K562 (cell line): ENCODE data around the gene BRME1. TPM values are rescaled to one million over a fixed set of nuclear protein-coding genes. Genes with fewer than 3 reads are reported as not detected.

Experiments used
- ESRRA ChIP-seq: fragments of 450-650 bp; IDR thresholded peaks from 2 replicates; pipeline ENCODE4 v1.6.1; 2014; ENCODE audit warnings: low read depth, mild to moderate bottlenecking, moderate library complexity, borderline replicate concordance
- ETS2 ChIP-seq: IDR thresholded peaks from 2 replicates; pipeline ENCODE4 v1.6.1; 2016; ENCODE audit warnings: borderline replicate concordance, missing genetic modification characterization, mild to moderate bottlenecking, moderate library complexity, missing compliant biosample characterization; ENCODE audit not compliant: poor library complexity, severe bottlenecking
- GABPA ChIP-seq: fragments of 200-800 bp; sonication (Bioruptor generic); conservative IDR thresholded peaks from 2 replicates; pipeline ENCODE4 v1.6.1; 2016; ENCODE audit warnings: low read depth, missing genetic modification characterization, missing compliant biosample characterization
- HNRNPL ChIP-seq: fragments of 200-400 bp; formaldehyde crosslinking; IDR thresholded peaks from 2 replicates; pipeline ENCODE4 v1.6.1; 2017; ENCODE audit warnings: low read depth, mild to moderate bottlenecking, low read length
- KLF13 ChIP-seq: fragments of 450-650 bp; IDR thresholded peaks from 2 replicates; pipeline ENCODE4 v1.6.1; 2016; ENCODE audit warnings: missing genetic modification characterization, low read depth, mild to moderate bottlenecking, missing compliant biosample characterization, moderate library complexity, borderline replicate concordance
- MAFK ChIP-seq: IDR thresholded peaks from 2 replicates; pipeline ENCODE4 v1.6.1; 2011; ENCODE audit warnings: low read length, improper control_type of control experiment
- NCOA1 ChIP-seq: fragments of 450-650 bp; IDR thresholded peaks from 2 replicates; pipeline ENCODE4 v1.6.1; 2016; ENCODE audit warnings: low read depth
- NCOA6 ChIP-seq: fragments of 450-650 bp; IDR thresholded peaks from 2 replicates; pipeline ENCODE4 v1.6.1; 2017; ENCODE audit warnings: mild to moderate bottlenecking
- NCOR1 ChIP-seq: fragments of 450-650 bp; IDR thresholded peaks from 2 replicates; pipeline ENCODE4 v1.6.1; 2016; ENCODE audit warnings: mild to moderate bottlenecking, moderate library complexity
- PTTG1 ChIP-seq: fragments of 450-650 bp; IDR thresholded peaks from 2 replicates; pipeline ENCODE4 v1.6.1; 2016; ENCODE audit warnings: low read depth, mild to moderate bottlenecking, missing genetic modification characterization, missing compliant biosample characterization
- TAF9B ChIP-seq: fragments of 450-650 bp; IDR thresholded peaks from 2 replicates; pipeline ENCODE4 v1.6.1; 2018; ENCODE audit warnings: mild to moderate bottlenecking; ENCODE audit not compliant: partially characterized antibody
- TSHZ1 ChIP-seq: fragments of 250-450 bp; sonication (Bioruptor Pico); IDR thresholded peaks from 2 replicates; pipeline ENCODE4 v1.4.0; 2020; ENCODE audit warnings: mild to moderate bottlenecking, moderate library complexity
- ZBTB9 ChIP-seq: fragments of 450-650 bp; formaldehyde crosslinking; IDR thresholded peaks from 2 replicates; pipeline ENCODE4 v1.4.0; 2020; ENCODE audit warnings: mild to moderate bottlenecking, moderate library complexity
- ZNF280A ChIP-seq: fragments of 450-650 bp; IDR thresholded peaks from 2 replicates; pipeline ENCODE4 v1.6.1; 2018; ENCODE audit warnings: mild to moderate bottlenecking, low read depth; ENCODE audit not compliant: partially characterized antibody
- ZNF384 ChIP-seq: IDR thresholded peaks from 2 replicates; pipeline ENCODE4 v1.6.1; 2012; ENCODE audit warnings: low read depth, low read length, improper control_type of control experiment
- ZNF76 ChIP-seq: fragments of 250-450 bp; sonication (Bioruptor Pico); IDR thresholded peaks from 2 replicates; pipeline ENCODE4 v1.4.0; 2020; ENCODE audit warnings: mild to moderate bottlenecking, moderate library complexity, borderline replicate concordance
- ZNF766 ChIP-seq: fragments of 200-800 bp; sonication (Bioruptor generic); conservative IDR thresholded peaks from 2 replicates; pipeline ENCODE4 v1.6.1; 2016; ENCODE audit warnings: missing genetic modification characterization, missing compliant biosample characterization
- ZNF77 ChIP-seq: fragments of 250-450 bp; sonication (Bioruptor Pico); IDR thresholded peaks from 2 replicates; pipeline ENCODE4 v1.5.0; 2020
- polyA plus RNA-seq, 8 experiments: library from polyadenylated mRNA; depleted of rRNA in 4 of 8; stranded (reverse) in 5 of 8; unstranded in 3 of 8; fragments of >200 nt; fragmentation: Nextera tagmentation in 2 of 8; fragmentation: Illumina TruSeq in 1 of 8; extraction: Ambion mirVana in 2 of 8; extraction: Trizol in 1 of 8; gene quantifications; 2 replicates each; pipeline versions ENCODE4 v1.2.1 to v1.2.3, GENCODE V29; 2011 to 2014; ENCODE audit warnings: inconsistent platforms in 1 of 8, missing spikeins in 1 of 8
- total RNA-seq, 7 experiments: library from RNA; depleted of rRNA in 6 of 7; stranded (reverse); fragments of >200 nt in 6 of 7; fragmentation: Illumina TruSeq in 2 of 7; extraction: Trizol in 2 of 7; gene quantifications; 2 replicates each; pipeline versions ENCODE4 v1.2.1 to v1.2.3, GENCODE V29; 2011 to 2021; ENCODE audit warnings: low replicate concordance in 1 of 7
- TF ChIP-seq, protein P1 (sequence below): sonication (generic); formaldehyde crosslinking; IDR thresholded peaks from 2 replicates; pipeline ENCODE4 v1.8.1; 2023; ENCODE audit warnings: mild to moderate bottlenecking, missing genetic modification reagents, moderate library complexity

The BRME1 gene
- total and polyA plus RNA-seq, 9 of the 15 experiments (the other 6 are each of a cell fraction or from before 2014, with no cell fraction given), result 0.75 to 6.1 (median 3.6) TPM

DNA sequence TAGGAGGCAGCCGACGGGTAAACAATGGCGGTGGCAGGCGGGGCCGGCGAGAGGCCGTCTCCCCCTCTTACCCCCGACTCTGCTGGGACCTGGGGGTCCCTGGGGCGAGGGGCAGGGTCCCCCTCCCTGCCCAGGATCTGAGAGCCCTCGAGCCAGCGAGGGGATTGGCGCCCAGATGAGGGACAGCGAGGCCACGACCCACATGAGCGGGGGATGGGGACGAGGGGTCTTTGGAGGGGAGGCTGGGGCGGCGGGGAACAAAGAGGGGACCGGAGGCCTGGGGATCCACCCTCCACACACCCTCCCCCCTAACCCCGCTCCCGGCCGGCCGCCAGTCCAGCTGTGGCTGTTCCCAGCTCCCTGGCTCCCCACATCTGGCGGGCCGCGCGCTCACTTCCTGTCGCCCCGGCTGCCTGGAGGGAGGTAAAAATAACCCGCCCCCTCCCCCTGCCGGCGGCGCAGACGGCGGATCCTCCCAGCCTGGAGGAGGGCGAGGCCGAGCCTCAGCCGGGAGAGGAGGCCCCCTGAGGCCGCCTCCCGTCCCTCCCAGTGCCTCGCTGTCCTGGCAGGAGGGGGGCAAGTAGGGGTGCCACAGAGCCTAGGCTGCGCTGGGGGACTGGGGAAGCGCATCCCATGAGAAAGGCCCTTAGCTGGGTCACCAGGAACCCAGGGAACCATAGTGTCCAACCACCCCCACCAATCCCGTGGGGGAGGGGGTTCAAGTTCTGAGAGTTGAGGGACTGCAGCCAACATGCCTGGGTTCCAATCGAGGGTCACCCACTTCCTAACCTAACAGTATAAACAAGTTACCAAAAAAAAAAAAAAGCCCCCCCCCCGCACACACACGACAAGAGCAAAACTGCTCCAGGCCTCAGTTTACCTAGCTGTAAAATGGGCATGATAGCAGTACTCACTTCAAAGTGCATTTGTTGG lies 58.2 kb downstream of the BRME1 start (continued):
- peak; percentile 27; the same call in 1 of the 2 replicates for TF ChIP-seq PTTG1 (tag)
- TF ChIP-seq ZBTB9 (CRISPR knock-in tag), result no peak
- TF ChIP-seq MAFK, result no peak
- TF ChIP-seq, protein P1, sequence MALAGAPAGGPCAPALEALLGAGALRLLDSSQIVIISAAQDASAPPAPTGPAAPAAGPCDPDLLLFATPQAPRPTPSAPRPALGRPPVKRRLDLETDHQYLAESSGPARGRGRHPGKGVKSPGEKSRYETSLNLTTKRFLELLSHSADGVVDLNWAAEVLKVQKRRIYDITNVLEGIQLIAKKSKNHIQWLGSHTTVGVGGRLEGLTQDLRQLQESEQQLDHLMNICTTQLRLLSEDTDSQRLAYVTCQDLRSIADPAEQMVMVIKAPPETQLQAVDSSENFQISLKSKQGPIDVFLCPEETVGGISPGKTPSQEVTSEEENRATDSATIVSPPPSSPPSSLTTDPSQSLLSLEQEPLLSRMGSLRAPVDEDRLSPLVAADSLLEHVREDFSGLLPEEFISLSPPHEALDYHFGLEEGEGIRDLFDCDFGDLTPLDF (CRISPR knock-in tag), result no peak; the same call in 1 of the 2 replicates
- TF ChIP-seq NCOA1, result no peak; the same call in 1 of the 2 replicates
- no peak for TF ChIP-seq TSHZ1 (CRISPR knock-in tag)
- TF ChIP-seq ZNF76, result no peak
- peak; percentile 47; the same call in 1 of the 2 replicates for TF ChIP-seq KLF13
- peak; percentile 90 for TF ChIP-seq GABPA (tag)
- no peak for TF ChIP-seq ZNF280A
- TF ChIP-seq NCOR1, result peak; percentile 83
- no peak for TF ChIP-seq ETS2 (tag)
- TF ChIP-seq ESRRA, result 0 out of 2 replicates have a peak, but pooled peaks have one; percentile 32
- TF ChIP-seq NCOA6, result no peak
- TF ChIP-seq TAF9B, result peak; percentile 57
- peak; percentile 57 for TF ChIP-seq ZNF384
- no peak for TF ChIP-seq ZNF77 (CRISPR knock-in tag)
- TF ChIP-seq HNRNPL, result peak; percentile 89
- no peak; the same call in 1 of the 2 replicates for TF ChIP-seq ZNF766 (CRISPR knock-in tag)
